DND-41 (cell line): ENCODE results near the gene RBPJ.

Experiments used
- EZH2 ChIP-seq: IDR thresholded peaks from 3 replicates; pipeline ENCODE4 v1.6.1; 2012; ENCODE audit warnings: borderline replicate concordance, low read depth, mild to moderate bottlenecking, moderate library complexity, low read length, inconsistent platforms; ENCODE audit not compliant: severe bottlenecking
- TF ChIP-seq, protein P1 (sequence below): IDR thresholded peaks from 2 replicates; pipeline ENCODE4 v1.5.1; 2012; ENCODE audit warnings: borderline replicate concordance, low read length, moderate library complexity, mild to moderate bottlenecking; ENCODE audit not compliant: poor library complexity, severe bottlenecking; ENCODE audit errors: extremely low read depth

- TF ChIP-seq, protein P1, sequence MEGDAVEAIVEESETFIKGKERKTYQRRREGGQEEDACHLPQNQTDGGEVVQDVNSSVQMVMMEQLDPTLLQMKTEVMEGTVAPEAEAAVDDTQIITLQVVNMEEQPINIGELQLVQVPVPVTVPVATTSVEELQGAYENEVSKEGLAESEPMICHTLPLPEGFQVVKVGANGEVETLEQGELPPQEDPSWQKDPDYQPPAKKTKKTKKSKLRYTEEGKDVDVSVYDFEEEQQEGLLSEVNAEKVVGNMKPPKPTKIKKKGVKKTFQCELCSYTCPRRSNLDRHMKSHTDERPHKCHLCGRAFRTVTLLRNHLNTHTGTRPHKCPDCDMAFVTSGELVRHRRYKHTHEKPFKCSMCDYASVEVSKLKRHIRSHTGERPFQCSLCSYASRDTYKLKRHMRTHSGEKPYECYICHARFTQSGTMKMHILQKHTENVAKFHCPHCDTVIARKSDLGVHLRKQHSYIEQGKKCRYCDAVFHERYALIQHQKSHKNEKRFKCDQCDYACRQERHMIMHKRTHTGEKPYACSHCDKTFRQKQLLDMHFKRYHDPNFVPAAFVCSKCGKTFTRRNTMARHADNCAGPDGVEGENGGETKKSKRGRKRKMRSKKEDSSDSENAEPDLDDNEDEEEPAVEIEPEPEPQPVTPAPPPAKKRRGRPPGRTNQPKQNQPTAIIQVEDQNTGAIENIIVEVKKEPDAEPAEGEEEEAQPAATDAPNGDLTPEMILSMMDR = no peak
- TF ChIP-seq EZH2 = no peak
Observed at GRCh38 chr4:26433556-26433955, 112.7 kb downstream of the RBPJ start.
